ENCODE data around the gene DDX23.

GRCh38 chr12:48862760-48863159 is 10.8 kb upstream of the DDX23 start:
- no peak for TF ChIP-seq ESRRA (CRISPR knock-in tag; IDR thresholded peaks at IDR 0.05; ENCODE audit: borderline replicate concordance)
- no peak for TF ChIP-seq ZNF425 (CRISPR knock-in tag; conservative IDR thresholded peaks at IDR 0.05)
- TF ChIP-seq PRRX2 (CRISPR knock-in tag; IDR thresholded peaks at IDR 0.05), result no peak
- no peak for TF ChIP-seq E2F5 (CRISPR knock-in tag; IDR thresholded peaks at IDR 0.05)
- no peak for TF ChIP-seq STAT6 (CRISPR knock-in tag; conservative IDR thresholded peaks at IDR 0.05; ENCODE audit: low read depth)
- TF ChIP-seq CTCF (IDR thresholded peaks at IDR 0.05), result no peak
- TF ChIP-seq NFYB (CRISPR knock-in tag; conservative IDR thresholded peaks at IDR 0.05; ENCODE audit: low read depth), result no peak
- TF ChIP-seq ZSCAN18 (CRISPR knock-in tag; IDR thresholded peaks at IDR 0.05), result no peak
- TF ChIP-seq MAX (CRISPR knock-in tag; IDR thresholded peaks at IDR 0.05), result no peak
- TF ChIP-seq USF2 (CRISPR knock-in tag; IDR thresholded peaks at IDR 0.05), result no peak
- TF ChIP-seq ZBTB43 (CRISPR knock-in tag; IDR thresholded peaks at IDR 0.05), result no peak

Data from WTC11 (cell line).